HTR-8/SVneo (cell line): Measurements from ENCODE around the gene TOR1A.

ENCODE experiments used
- DNase-seq: peaks from one replicate; pipeline ENCODE4 v3.0.0; 2011; ENCODE audit warnings: low spot score, mixed read lengths; ENCODE audit not compliant: insufficient read length
- FAIRE-seq: peaks from 2 replicates; lab custom pipeline; 2011; peaks lifted over from hg19 to GRCh38; lab: Jason Lieb, UNC

Gene TOR1A

DNA sequence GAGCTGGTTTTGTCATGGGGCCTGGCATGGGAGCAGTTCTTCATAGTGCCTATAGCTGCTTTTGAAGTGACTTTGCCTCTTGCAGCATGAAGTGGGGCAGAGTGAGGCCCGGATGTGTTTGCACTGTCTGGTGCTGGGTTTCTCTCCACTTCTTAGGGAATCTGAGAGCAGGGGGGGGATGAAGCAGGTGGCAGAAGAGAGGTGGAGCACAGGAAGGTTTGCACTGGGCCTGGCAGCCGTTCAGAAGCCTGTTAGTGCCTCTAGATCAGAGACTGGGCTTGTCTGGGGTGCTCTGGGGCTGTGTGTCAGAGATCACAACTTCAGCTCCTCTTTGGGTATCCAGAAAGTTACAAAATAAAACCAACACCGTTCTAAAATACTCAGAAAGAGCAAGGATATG lies 29.7 kb upstream of the TOR1A start:
- FAIRE-seq (no peak), DNase-seq (no peak)

DNA sequence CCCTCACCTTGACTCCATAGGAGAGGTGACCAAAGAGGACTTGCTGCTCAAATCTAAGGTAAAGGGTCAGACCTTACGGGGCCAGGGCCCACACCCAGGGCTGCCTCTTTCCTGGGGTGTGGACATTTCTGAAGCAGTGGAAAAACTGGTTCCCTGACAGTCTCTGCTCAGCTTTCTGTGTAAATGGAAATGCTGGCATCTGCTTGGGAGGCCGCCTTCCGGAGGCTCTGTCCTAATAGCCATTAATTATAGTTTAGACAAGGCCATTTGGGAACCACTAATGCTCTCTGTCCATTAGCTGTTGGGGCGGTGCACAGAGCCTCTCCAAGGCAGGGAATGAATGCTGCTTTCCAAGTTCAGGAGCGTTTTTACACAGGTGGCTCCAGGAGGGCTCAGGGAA lies 28.6 kb upstream of the TOR1A start:
- FAIRE-seq = no peak

DNA sequence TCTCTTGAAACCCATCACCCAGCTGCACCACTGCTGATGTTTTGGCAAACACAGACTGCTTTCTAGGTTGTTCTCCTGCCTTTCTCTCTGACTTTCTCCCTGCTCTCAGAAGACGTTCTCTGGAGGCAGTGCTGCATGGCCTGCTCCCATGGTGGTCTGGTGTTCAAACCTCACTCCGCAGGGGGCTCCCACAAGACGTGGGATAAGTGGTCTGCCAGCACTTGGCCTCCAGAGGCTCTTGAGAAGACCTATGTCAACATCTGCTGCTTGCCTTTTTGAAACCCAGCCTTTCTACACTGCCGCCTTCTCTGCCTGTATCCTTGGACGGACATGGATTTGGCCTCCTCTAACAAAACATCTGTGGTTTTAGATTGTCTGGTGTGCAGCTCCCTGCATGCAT lies 27.9 kb upstream of the TOR1A start:
- FAIRE-seq (no peak), DNase-seq (no peak)

More for the DNA sequence above, 28.6 kb upstream of the TOR1A start:
- DNase-seq = no peak

DNA sequence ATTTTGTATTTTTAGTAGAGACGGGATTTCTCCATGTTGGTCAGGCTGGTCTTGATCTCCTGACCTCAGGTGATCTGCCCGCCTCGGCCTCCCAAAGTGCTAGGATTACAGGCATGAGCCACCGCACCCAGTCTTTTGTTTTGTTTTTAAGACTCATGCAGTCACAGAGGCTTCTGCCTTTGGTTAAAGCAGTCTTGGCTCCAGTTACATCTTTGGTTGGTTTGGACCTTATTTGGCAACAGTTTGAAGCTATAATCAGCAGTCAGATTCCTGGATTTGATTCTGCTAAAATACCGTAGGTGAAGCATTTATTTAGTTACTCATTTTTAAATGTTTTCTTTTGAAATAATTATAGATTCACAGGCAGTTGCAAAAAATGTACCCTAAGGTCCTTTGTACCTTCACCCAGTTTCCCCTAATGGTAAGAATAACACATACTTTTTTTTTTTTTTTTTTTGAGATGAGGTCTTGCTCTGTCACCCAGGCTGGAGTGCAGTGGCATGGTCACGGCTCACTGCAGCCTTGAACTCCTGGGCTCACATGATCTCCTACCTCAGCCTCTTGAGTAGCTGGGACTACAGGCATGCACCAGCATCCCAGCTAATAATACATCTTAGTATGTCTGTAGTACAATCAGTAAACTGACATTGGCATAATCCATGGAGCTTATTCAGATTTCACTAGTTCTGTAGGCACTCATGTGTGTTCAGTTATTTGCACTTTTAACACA lies 27.1 kb upstream of the TOR1A start:
- DNase-seq (no peak), FAIRE-seq (no peak)

DNA sequence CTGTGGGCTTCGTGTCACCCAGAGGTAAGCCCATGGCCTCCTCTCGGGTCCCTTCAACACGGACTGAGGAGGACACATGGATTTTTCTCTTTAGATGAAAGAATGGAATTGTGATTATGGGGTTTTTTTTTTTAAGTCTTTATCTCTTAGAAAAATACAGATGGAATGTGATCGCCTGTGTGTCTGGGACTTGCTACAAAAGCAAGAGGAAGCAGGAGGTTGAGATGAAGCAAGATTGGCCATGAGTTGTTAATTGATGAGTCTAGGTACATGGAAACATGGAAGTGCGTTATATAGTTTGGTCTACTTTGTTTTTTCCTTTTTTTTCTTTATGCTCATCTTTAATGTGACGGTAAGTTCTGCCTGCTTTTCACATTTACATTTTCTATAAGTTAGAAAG lies 26.0 kb upstream of the TOR1A start:
- DNase-seq = no peak
- FAIRE-seq = no peak

DNA sequence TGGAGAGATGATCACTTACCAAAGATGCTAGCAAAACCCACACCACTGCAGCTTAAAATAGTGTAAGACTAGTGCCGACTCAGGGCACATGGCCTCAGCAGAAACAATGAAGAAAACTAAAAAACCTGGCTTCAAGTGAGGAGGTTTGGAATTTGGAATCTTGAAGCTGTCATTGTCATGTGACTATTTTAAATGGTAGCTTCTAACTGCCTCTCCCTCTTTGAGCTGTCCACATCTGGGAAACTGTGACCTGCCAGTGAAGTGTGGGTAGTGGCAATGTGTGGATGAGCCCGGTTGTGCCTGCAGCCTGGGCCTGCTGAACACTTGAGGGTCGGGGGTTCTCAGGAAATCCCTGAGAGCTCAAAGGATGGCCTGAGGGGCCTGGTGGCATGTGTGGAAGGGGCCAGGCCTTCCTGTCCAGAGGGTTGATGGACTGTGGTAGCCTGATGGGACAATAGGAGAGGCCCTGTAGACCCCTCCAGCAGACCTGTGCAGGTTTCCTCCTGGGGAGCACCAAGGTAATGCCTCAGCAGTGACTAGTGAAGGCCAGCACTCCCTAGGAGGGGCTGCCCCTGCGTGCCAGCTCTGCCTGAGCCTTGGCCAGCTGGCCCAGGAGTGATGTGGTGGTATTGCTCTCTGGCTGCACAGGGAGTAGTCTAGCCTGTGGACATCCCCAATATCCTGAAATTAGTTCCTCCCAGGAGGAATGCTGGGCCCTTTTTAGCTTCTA lies 24.9 kb upstream of the TOR1A start:
- FAIRE-seq = no peak
- DNase-seq = no peak

DNA sequence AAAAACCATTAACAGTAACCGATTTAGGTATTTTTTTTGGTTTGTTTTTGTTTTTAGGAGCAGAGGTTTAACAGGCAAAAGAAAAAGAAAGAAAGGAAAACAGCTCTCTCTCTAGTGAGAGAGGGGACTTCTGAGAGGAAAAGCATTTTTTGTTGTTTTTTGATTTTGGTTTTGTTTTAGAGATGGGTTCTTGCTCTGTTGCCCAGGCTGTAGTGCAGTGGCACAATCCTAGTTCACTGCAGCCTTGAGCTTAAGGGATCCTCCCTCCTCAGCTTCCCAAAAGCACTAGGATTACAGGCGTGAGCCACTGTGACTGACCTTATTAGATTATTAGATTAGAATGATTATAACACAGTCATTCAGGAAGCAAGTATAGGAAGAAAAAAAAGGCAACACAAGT lies 21.4 kb upstream of the TOR1A start:
- no peak for FAIRE-seq

DNA sequence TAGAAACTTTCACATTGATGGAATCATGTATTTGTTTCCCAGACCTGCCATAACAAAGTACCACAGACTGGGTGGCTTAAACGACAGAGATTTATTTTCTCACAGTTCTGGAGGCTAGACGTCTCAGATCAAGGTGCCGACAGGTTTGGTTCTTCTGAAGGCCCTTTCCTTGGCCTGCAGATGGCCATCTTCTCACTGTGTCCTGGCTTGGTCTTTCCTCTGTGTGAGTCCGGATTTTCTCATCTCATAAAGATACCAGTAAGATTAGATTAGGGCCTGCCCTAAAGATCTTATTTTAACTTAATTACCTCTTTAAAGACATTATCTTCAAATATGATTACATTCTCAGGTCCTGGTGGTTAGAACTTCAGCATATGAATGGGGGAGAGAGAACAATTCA lies 17.1 kb upstream of the TOR1A start:
- DNase-seq = no peak
- no peak for FAIRE-seq

More for the DNA sequence above, 21.4 kb upstream of the TOR1A start:
- no peak for DNase-seq

DNA sequence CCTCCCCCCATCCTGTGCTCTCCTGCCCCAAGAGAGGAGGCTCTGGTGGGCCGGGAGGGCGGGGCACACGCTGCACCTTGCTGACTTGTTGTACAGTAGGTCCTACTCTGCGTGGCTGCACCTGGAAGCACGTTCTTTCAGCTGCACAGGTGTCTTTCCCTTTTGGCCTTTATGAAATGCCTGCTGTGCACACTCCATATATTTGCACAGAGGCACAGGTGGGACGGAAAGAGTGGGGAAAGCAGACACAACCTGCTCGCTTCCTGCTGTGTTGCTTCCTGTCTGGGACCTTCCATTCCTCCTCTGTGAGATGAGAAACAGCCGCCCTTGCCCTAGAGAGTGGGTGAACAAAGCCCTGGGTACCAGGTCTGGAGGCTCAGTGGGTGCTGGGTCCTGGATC lies 16.1 kb upstream of the TOR1A start:
- FAIRE-seq = no peak
- DNase-seq = no peak

DNA sequence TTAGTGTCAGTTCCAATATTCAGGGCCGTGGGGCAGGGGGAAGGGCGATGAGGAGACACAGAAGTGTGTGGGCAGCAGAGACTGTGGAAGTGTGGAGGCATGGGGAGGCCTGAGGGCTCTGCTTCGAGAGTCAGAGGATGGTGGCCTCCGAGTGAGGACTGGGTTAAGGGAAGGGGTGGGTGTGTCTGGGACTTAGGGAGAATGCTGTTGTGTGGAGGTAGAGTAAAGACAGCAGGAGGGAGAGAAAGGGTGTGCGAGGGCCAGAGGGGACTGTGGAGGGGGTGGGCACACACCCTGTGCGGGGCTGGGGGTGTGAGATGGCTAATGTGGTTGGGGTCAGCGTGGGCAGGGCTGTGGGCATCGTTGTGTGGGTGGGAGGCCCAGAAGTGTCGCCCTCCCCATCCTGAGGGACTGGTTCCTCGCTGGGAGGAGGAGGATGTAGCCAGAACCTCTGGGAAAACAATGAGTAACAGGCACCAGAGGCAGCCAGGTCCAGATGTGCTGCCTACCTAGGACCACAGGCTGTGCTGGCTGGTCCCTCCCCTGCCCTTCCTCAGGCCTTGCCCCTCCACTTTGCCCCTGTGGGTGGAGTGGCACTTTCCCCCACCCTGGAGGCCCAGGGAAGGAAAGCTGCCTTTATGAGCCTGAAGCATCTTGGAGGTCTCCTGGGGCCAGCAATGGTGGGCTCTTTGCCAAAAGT lies 15.5 kb upstream of the TOR1A start:
- no peak for FAIRE-seq
- DNase-seq = no peak

DNA sequence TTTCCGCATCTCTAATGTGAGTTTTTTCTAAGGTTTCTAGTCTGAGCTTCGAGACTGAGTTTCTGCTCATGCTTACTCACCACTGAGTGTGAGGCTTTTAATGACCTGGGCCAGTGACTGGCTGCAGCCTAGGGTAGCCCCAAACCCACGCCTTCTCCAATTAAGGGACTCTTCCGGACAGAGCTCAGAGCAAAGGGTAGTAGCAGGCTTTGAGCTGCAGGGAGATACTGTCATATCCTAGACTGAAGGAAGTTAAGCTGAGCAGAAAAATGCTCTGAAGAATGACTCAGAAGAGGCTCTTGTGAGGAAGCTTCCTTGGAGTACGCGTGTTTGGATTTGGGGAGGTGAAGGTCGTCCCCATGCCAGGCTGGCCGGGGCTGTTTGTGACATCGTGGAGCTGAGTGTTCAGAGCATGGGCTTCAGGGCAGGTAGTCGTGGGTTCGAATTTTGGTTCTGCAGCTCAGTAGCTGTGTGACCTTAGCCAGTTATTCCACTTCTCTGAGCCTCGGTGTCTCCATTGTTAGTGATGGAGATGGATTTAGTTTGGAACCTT lies 14.8 kb upstream of the TOR1A start:
- DNase-seq = peak; percentile 21

DNA sequence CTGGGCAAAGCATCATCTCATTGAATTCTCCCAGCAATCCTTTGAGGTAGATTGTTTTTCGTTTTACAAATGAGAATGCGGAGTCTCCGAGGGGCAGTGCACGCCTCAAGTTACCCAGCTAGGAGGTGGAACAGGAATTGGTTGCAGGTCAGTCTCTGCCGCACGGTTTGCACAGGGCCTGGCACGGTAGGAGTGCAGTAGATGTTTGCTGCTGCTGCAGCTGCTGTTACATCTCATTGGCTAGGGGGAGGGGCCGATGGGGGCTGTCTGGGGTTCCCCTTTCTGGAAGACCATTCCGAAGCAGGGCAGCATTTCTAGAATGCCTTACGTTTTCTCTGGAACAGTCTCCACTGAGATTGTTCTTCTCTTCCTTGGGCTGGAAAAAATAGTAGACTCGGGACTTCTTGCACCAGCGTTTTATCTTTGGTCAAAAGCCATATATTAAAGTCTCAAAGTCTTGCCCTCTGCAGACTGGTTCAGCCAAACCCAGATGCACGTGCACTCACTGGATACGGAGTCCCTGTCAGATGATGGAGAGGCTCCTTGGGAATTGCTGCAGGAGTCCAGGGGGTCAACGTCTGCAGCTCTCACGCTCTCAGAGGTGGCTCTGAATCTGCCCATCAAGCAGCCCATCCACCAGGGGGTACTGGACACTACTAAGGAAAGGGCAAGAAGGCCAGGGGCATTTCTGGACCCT lies 12.5 kb upstream of the TOR1A start:
- FAIRE-seq = no peak
- DNase-seq = no peak

More for the DNA sequence above, 14.8 kb upstream of the TOR1A start:
- FAIRE-seq = no peak

DNA sequence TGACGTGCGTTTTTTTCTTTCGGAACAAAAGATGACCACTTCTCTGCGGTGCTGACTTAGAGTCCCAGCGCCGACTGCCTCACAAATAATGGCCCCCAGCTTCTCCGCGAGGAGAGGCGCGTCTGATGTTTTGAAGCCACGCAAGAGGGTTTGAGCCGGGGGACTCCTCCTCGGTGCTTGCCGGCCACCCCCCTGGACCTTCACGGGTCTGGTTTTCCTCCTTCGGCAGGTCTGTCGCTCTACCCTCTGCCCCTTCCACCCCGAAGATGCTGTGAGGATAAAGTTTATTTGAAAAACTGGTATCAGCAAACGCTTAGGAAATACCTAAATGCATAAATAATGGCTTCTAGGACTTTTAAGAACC lies 11.9 kb upstream of the TOR1A start:
- FAIRE-seq = no peak
- DNase-seq = no peak

DNA sequence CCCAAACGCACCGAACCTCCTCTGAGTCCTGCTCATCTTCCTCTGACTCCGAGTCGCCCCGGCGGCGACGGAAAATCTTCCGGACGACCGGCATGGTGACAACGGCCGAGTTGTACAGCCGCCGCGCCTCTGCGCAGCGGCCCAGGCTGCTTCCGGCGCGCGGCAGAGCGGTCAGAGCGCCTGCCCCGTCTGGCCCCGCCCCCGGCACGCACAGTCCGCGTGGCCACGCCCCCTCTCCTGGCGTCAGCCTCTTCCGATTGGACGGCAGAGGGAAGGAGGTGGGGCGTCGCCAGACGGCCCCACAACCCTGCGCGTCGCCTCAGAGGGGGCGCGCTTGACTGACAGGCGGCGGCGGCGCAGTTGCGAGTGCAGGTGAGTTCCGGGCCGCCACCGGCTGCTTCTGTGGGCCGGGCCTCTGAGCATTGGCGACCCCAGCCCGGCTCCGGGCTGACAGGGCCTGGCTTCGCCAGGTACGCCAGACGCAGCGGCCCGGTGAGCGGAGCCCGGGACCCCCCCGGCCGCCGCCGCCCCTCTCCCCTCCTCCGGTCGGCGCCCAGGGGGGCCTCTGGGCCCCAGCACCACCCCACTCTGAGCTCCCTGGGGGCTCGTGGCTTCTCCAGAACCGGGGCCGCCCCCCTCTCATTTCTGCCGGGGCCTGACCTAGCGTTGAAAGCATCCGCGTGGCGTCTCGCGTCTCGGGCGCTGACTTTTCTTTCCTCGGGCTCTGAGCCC lies 11.4 kb upstream of the TOR1A start, which contains the start of the genes C9orf78 and USP20:
Gene C9orf78 (minus strand): TSS at position 148 of the 732 bp plus-strand sequence. CDS start 54 bp downstream, at position 94.
Gene USP20 (plus strand): TSS at position 331 of the 732 bp plus-strand sequence. CDS start 17,098 bp downstream, outside the sequence.
- FAIRE-seq (peak; percentile 40), DNase-seq (peak; percentile 88)

DNA sequence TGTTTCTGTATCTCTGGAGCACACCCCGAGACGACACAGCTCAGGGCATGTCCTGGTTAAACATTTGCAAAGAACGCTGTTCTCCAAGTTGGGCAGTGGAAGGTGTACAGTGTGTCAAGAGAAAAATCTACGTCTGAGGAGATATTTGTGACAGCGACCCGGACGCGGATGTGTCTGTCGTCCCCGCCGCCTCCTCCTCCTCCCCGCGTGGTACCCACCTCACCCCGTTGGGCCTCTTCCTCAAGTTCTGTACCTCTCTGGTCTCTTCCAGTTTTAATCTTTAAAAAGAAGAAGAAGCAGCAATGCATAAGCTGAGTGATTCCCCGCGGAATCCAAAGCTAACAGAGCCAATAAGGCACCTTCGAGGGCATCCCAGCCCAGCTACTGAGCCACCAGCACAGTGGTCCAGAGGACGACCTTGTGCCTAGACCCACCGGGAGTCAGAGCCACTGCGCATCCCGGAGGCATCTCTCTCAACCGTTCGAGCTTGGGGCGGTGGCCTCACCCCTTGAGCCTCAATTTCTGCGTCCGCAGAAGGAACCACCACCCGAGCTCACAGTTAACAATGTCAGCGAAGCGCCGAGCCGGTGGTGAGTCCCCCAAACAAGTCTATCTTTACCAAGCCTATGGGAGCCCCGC lies 10.7 kb upstream of the TOR1A start:
- no peak for FAIRE-seq
- peak; percentile 5 for DNase-seq

DNA sequence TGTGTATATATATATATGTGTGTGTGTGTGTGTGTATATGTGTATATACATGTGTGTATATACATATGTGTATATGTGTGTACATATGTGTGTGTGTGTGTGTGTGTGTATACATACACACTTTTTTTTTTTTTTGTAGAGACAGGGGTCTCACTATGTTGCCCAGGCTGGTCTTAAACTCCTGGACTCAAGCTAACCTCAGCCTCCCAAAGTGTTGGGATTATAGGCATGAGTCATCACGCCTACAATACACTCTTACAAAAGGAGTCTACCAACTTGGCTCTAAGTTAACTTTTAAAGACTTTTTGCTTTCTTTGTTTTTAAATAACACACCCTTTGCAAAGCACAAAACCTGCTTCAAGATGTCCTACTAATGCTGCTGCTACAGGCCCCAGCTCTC lies 9.0 kb upstream of the TOR1A start:
- no peak for DNase-seq
- FAIRE-seq = no peak

DNA sequence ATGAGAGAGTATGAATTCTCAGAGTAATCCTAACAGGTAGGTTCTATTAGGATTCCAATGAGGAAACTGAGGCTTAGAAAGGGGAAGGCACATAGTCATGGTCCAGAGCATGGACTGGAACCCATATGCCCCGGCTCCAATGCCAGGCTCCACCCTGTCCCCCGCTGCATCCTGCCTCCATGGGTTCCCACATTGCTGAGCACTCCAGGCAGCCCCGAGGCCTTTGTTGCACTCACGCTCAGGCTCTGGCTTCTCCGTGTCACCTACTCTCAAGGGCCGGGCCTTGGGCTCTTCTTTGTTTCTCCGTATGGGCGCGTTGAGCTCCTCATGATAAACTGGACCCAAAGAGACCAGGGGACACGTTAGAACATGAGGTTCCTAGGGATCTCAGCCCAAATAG lies 5.0 kb upstream of the TOR1A start:
- FAIRE-seq (no peak), DNase-seq (no peak)

DNA sequence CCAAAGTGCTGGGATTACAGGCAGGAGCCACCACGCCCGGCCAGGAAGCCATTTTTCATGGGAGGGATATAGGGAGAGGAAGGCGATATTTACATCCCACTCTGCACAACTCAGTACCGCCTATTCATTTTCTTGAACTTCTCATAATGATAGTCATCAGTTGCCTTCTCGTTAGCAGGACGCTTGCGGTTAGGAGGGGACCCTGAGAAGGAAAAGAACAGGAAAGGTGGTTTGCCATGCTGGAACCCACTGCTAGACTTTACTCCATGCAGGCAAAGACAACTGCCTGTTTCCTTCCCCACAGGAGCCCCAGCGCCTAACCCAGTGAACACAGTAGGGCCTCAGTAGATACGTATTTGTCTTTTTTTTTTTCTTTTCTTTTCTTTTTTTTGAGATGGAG lies 4.1 kb upstream of the TOR1A start:
- no peak for DNase-seq
- FAIRE-seq = no peak

DNA sequence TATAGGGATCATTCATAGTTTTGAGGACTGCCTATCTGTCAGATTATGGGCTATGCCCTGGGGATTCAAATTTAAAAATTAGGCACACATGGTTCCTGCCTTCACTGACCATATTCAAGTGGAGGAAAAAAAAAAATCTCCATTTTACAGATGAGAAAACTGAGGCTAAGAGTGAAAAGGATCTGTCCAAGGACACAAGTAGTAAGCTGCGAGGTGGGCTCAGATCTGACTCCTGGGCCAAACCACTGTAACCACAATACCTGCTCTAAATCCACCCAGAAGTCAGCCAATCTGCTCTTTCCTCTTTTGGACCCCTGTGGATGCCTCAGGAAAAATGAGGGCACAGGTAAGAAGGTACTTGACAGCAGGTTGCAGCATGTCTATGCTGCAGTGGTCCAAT lies 2.8 kb upstream of the TOR1A start:
- FAIRE-seq (no peak), DNase-seq (no peak)
